ENCODE measurements around the gene PIPOX. TPM values are rescaled to one million over a fixed set of nuclear protein-coding genes. Genes with fewer than 3 reads are reported as not detected.

PIPOX gene
- total RNA-seq, 1 donor from 2014 or later = 3.7 TPM

DNA sequence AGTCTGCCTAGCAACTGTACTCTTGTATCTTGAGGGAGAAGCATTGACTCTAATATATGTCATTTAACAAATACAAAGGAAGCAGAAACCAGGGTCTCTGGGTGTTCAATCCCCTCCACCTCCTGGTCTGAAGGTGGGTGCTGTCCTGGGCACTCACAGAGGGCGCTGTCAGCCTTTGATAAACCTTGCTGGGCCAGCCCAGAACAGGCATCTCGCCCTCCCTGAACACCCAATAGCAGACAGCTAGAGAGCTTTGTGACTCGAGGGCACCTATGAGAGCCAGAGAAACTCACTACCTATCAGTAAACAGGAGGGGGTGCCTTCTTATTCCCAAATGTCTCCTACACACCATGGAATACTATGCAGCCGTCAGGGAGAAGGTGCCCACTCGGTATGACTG lies 6.4 kb upstream of the PIPOX start:
- H3K36me3 Mint-ChIP-seq = peaks cover 8% of the 10 kb centered on the region
- H3K4me2 ChIP-seq = no peak overlapping the region
- no peak overlapping the region for H3K9ac ChIP-seq
- peaks cover 59% of the 10 kb centered on the region for H3K4me1 ChIP-seq
- H3K4me3 Mint-ChIP-seq = no peak overlapping the region
- no peak overlapping the region for H3K4me3 ChIP-seq
- TF ChIP-seq EZH2 (IDR thresholded peaks at IDR 0.05) (no peak), EZH2phosphoT487 (IDR thresholded peaks at IDR 0.05) (no peak)
- TF ChIP-seq, protein P1, sequence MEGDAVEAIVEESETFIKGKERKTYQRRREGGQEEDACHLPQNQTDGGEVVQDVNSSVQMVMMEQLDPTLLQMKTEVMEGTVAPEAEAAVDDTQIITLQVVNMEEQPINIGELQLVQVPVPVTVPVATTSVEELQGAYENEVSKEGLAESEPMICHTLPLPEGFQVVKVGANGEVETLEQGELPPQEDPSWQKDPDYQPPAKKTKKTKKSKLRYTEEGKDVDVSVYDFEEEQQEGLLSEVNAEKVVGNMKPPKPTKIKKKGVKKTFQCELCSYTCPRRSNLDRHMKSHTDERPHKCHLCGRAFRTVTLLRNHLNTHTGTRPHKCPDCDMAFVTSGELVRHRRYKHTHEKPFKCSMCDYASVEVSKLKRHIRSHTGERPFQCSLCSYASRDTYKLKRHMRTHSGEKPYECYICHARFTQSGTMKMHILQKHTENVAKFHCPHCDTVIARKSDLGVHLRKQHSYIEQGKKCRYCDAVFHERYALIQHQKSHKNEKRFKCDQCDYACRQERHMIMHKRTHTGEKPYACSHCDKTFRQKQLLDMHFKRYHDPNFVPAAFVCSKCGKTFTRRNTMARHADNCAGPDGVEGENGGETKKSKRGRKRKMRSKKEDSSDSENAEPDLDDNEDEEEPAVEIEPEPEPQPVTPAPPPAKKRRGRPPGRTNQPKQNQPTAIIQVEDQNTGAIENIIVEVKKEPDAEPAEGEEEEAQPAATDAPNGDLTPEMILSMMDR (IDR thresholded peaks at IDR 0.05) = no peak
- H3K9me3 ChIP-seq (ENCODE audit: low read depth) = peaks cover 10% of the 10 kb centered on the region
- H3K27ac Mint-ChIP-seq = peak overlapping the region; percentile 70
- DNase-seq (ENCODE audit: low spot score) = no peak
- no peak overlapping the region for H3K27ac ChIP-seq
- H3K36me3 ChIP-seq = no peaks in the 10 kb centered on the region
- H3K79me2 ChIP-seq (ENCODE audit: low read depth) = no peaks in the 10 kb centered on the region
- H3K27me3 ChIP-seq = no peaks in the 10 kb centered on the region
- peaks cover 34% of the 10 kb centered on the region for H3K4me1 Mint-ChIP-seq
- H2AFZ ChIP-seq (replicated peaks) = no peak overlapping the region
- H3F3A ChIP-seq (ENCODE audit: low read depth) = peaks cover 79% of the 10 kb centered on the region
- peaks cover 34% of the 10 kb centered on the region for H3K9me3 Mint-ChIP-seq
- peaks cover 30% of the 10 kb centered on the region for H3K27me3 Mint-ChIP-seq (ENCODE audit: insufficient read depth, low read depth)
- H4K20me1 ChIP-seq (ENCODE audit: low read depth) = no peaks in the 10 kb centered on the region

- no peaks in the 10 kb centered on the region for H3K79me2 ChIP-seq (ENCODE audit: low read depth)
- Mint-ChIP-seq H3K27me3 (ENCODE audit: insufficient read depth, low read depth) (peaks cover 29% of the 10 kb centered on the region), H3K36me3 (peaks cover 8% of the 10 kb centered on the region), H3K4me3 (no peak overlapping the region), H3K27ac (no peak overlapping the region), H3K9me3 (peaks cover 26% of the 10 kb centered on the region), H3K4me1 (peaks cover 34% of the 10 kb centered on the region)
- H3K27ac ChIP-seq = no peak overlapping the region
- no peak overlapping the region for H2AFZ ChIP-seq (replicated peaks)
- H3K4me3 ChIP-seq = no peak overlapping the region
- no peaks in the 10 kb centered on the region for H4K20me1 ChIP-seq (ENCODE audit: low read depth)
- peak overlapping the region; percentile 67 for H3K4me2 ChIP-seq
- TF ChIP-seq, protein P1 (IDR thresholded peaks at IDR 0.05) = no peak
- TF ChIP-seq EZH2phosphoT487 (IDR thresholded peaks at IDR 0.05) (no peak), EZH2 (IDR thresholded peaks at IDR 0.05) (no peak)
- H3K9me3 ChIP-seq (ENCODE audit: low read depth) = peaks cover 10% of the 10 kb centered on the region
- no peak for DNase-seq (ENCODE audit: low spot score)
- H3K4me1 ChIP-seq = peaks cover 55% of the 10 kb centered on the region
- peaks cover 79% of the 10 kb centered on the region for H3F3A ChIP-seq (ENCODE audit: low read depth)
- H3K27me3 ChIP-seq = no peaks in the 10 kb centered on the region
- H3K9ac ChIP-seq = no peak overlapping the region
- no peaks in the 10 kb centered on the region for H3K36me3 ChIP-seq
Observed at GRCh38 chr17:29037739-29038084, 5.2 kb upstream of the PIPOX start.

GRCh38 chr17:29038085-29038795 lies 4.7 kb upstream of the PIPOX start:
- Histone ChIP-seq H3K9me3 (ENCODE audit: low read depth) (peaks cover 10% of the 10 kb centered on the region), H3K27ac (no peak overlapping the region), H3K4me3 (no peak overlapping the region), H3K79me2 (ENCODE audit: low read depth) (no peaks in the 10 kb centered on the region), H2AFZ (replicated peaks) (no peak overlapping the region), H3K4me1 (peaks cover 54% of the 10 kb centered on the region), H4K20me1 (ENCODE audit: low read depth) (no peaks in the 10 kb centered on the region), H3K36me3 (no peaks in the 10 kb centered on the region), H3F3A (ENCODE audit: low read depth) (peaks cover 79% of the 10 kb centered on the region), H3K9ac (no peak overlapping the region), H3K27me3 (no peaks in the 10 kb centered on the region), H3K4me2 (peak overlapping the region; percentile 67)
- Mint-ChIP-seq H3K4me1 (peaks cover 34% of the 10 kb centered on the region), H3K4me3 (no peak overlapping the region), H3K27me3 (ENCODE audit: insufficient read depth, low read depth) (peaks cover 25% of the 10 kb centered on the region), H3K9me3 (peaks cover 24% of the 10 kb centered on the region), H3K27ac (no peak overlapping the region), H3K36me3 (peaks cover 8% of the 10 kb centered on the region)
- peak; percentile 47 for DNase-seq (ENCODE audit: low spot score)
- TF ChIP-seq EZH2 (IDR thresholded peaks at IDR 0.05) (no peak), EZH2phosphoT487 (IDR thresholded peaks at IDR 0.05) (no peak)
- TF ChIP-seq, protein P1 (IDR thresholded peaks at IDR 0.05) = no peak
